ENCODE results near the gene MINDY4. TPM values are rescaled to one million over a fixed set of nuclear protein-coding genes. Genes with fewer than 3 reads are reported as not detected.

Gene MINDY4
- total RNA-seq, 2 experiments from 2014 or later: 0.36 to 0.60 TPM

- H3K27me3 ChIP-seq (ENCODE audit: control insufficient read depth in 1 of 2, insufficient read depth in 2 of 2, low read length in 2 of 2): no peaks in the 10 kb centered on the region
- ATAC-seq (ENCODE audit: poor library complexity) (no peak), DNase-seq (no peak)
- no peaks in the 10 kb centered on the region for H3K36me3 ChIP-seq (ENCODE audit: insufficient read depth, low read length)
- Mint-ChIP-seq H3K27ac (no peak overlapping the region), H3K36me3 (ENCODE audit: low read depth) (no peaks in the 10 kb centered on the region), H3K27me3 (no peaks in the 10 kb centered on the region), H3K4me1 (ENCODE audit: low read depth) (no peaks in the 10 kb centered on the region), H3K9me3 (no peaks in the 10 kb centered on the region), H3K4me3 (no peak overlapping the region)
- H3K4me3 ChIP-seq (ENCODE audit: low read length): no peak overlapping the region
- ChIA-PET CTCF (no interaction called here), POLR2A (no interaction called here)
- TF ChIP-seq CTCF (IDR thresholded peaks at IDR 0.05): no peak
- intact Hi-C loops (cut with DNase I, micrococcal nuclease): no loop called here
- no peaks in the 10 kb centered on the region for H3K4me1 ChIP-seq (ENCODE audit: insufficient read depth, low read length)
- H3K27ac ChIP-seq (ENCODE audit: low read depth in 1 of 2, low read length in 2 of 2): no peak overlapping the region
- H3K9me3 ChIP-seq (ENCODE audit: control insufficient read depth in 1 of 2, insufficient read depth in 1 of 2, low read length in 2 of 2): peaks cover 0 to 6% of the 10 kb centered on the region in 2 experiments
Observed at GRCh38 chr7:30900803-30901362, 129.7 kb downstream of the MINDY4 start.

GRCh38 chr7:30901856-30902255 lies 130.6 kb downstream of the MINDY4 start:
- no peak for ATAC-seq (ENCODE audit: poor library complexity)
- Histone ChIP-seq H3K27ac (ENCODE audit: low read depth in 1 of 2, low read length in 2 of 2) (no peak overlapping the region), H3K9me3 (ENCODE audit: control insufficient read depth in 1 of 2, insufficient read depth in 1 of 2, low read length in 2 of 2) (peaks cover 0 to 6% of the 10 kb centered on the region in 2 experiments), H3K36me3 (ENCODE audit: insufficient read depth, low read length) (no peaks in the 10 kb centered on the region), H3K4me3 (ENCODE audit: low read length) (no peak overlapping the region), H3K27me3 (ENCODE audit: control insufficient read depth in 1 of 2, insufficient read depth in 2 of 2, low read length in 2 of 2) (no peaks in the 10 kb centered on the region), H3K4me1 (ENCODE audit: insufficient read depth, low read length) (no peaks in the 10 kb centered on the region)
- H3K27ac Mint-ChIP-seq: no peak overlapping the region
- ChIA-PET CTCF (no interaction called here), POLR2A (no interaction called here)
- H3K4me1 Mint-ChIP-seq (ENCODE audit: low read depth): no peaks in the 10 kb centered on the region
- no peak overlapping the region for H3K4me3 Mint-ChIP-seq
- TF ChIP-seq CTCF (IDR thresholded peaks at IDR 0.05): no peak
- no peaks in the 10 kb centered on the region for H3K27me3 Mint-ChIP-seq
- no peaks in the 10 kb centered on the region for H3K9me3 Mint-ChIP-seq
- H3K36me3 Mint-ChIP-seq (ENCODE audit: low read depth): no peaks in the 10 kb centered on the region
- intact Hi-C loops (cut with DNase I, micrococcal nuclease): no loop called here
- no peak for DNase-seq

GRCh38 chr7:30902466-30902865 lies 131.2 kb downstream of the MINDY4 start:
- H3K36me3 Mint-ChIP-seq (ENCODE audit: low read depth): no peaks in the 10 kb centered on the region
- intact Hi-C loops (cut with DNase I, micrococcal nuclease): no loop called here
- ChIA-PET CTCF (no interaction called here), POLR2A (no interaction called here)
- H3K4me1 Mint-ChIP-seq (ENCODE audit: low read depth): no peaks in the 10 kb centered on the region
- H3K9me3 Mint-ChIP-seq: no peaks in the 10 kb centered on the region
- no peak overlapping the region for H3K27ac Mint-ChIP-seq
- H3K4me3 Mint-ChIP-seq: no peak overlapping the region
- no peaks in the 10 kb centered on the region for H3K4me1 ChIP-seq (ENCODE audit: insufficient read depth, low read length)
- peaks cover 0 to 6% of the 10 kb centered on the region in 2 experiments for H3K9me3 ChIP-seq (ENCODE audit: control insufficient read depth in 1 of 2, insufficient read depth in 1 of 2, low read length in 2 of 2)
- H3K27me3 Mint-ChIP-seq: no peaks in the 10 kb centered on the region
- H3K27ac ChIP-seq (ENCODE audit: low read depth in 1 of 2, low read length in 2 of 2): no peak overlapping the region
- TF ChIP-seq CTCF (IDR thresholded peaks at IDR 0.05): no peak
- H3K4me3 ChIP-seq (ENCODE audit: low read length): no peak overlapping the region
- DNase-seq (no peak), ATAC-seq (ENCODE audit: poor library complexity) (no peak)
- H3K27me3 ChIP-seq (ENCODE audit: control insufficient read depth in 1 of 2, insufficient read depth in 2 of 2, low read length in 2 of 2): no peaks in the 10 kb centered on the region
- no peaks in the 10 kb centered on the region for H3K36me3 ChIP-seq (ENCODE audit: insufficient read depth, low read length)

Data from CD4-positive, alpha-beta T cell (primary cell).